GM12873 (cell line): ENCODE results near the gene TGM1.

Experiments used
- TF ChIP-seq, protein P1 (sequence below): IDR thresholded peaks from 2 replicates; pipeline ENCODE4 v1.5.1; 2012; ENCODE audit warnings: low read depth, mild to moderate bottlenecking, moderate library complexity, low read length, control low read depth; ENCODE audit not compliant: insufficient read depth; ENCODE audit errors: missing control alignments

The TGM1 gene

GRCh38 chr14:24297190-24297964 is 34.4 kb upstream of the TGM1 start:
- TF ChIP-seq, protein P1, sequence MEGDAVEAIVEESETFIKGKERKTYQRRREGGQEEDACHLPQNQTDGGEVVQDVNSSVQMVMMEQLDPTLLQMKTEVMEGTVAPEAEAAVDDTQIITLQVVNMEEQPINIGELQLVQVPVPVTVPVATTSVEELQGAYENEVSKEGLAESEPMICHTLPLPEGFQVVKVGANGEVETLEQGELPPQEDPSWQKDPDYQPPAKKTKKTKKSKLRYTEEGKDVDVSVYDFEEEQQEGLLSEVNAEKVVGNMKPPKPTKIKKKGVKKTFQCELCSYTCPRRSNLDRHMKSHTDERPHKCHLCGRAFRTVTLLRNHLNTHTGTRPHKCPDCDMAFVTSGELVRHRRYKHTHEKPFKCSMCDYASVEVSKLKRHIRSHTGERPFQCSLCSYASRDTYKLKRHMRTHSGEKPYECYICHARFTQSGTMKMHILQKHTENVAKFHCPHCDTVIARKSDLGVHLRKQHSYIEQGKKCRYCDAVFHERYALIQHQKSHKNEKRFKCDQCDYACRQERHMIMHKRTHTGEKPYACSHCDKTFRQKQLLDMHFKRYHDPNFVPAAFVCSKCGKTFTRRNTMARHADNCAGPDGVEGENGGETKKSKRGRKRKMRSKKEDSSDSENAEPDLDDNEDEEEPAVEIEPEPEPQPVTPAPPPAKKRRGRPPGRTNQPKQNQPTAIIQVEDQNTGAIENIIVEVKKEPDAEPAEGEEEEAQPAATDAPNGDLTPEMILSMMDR: peak; percentile 36

DNA sequence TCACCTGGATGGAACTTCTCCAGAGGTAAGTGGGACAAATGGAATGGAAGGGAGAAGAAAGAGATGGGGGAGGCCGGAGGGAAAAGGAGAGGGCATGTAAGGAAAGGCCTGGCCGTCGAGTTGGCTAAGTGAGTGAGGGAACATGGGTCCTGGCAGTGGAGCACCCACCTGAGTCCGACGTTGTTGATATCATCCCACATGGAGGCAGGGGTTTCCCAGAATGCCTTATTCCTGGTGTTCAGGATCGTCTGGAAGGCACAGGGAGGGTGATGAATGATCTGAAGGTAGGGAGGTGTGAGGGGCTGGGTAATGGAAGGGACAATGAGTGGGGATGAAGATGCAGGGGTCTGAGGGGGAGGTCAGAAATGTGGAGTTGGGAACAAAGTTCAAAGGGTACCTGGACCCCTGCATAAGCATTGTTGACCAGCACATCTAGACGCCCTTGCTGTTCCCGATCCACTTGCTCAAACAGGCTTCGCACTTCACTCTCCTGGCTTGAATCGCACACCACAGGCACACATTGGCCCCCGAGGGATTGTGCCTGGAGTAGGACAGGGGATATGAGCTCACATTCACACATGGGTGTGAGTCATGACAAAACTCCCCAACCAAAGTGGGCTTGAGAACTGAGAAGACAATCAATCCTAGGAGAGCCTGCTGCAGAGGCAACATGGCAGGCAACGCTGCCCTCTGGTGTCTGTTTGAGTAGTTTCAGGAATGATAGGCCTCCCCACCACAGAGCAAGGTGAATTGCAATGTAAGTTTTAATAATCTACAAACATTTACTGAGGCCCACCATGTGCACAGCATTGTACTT is 33.6 kb upstream of the TGM1 start:
- TF ChIP-seq, protein P1: peak; percentile 85

- TF ChIP-seq, protein P1: no peak
Measured at GRCh38 chr14:24293525-24293924, 30.5 kb upstream of the TGM1 start.

GRCh38 chr14:24292118-24292807 is 29.3 kb upstream of the TGM1 start:
- TF ChIP-seq, protein P1: no peak

DNA sequence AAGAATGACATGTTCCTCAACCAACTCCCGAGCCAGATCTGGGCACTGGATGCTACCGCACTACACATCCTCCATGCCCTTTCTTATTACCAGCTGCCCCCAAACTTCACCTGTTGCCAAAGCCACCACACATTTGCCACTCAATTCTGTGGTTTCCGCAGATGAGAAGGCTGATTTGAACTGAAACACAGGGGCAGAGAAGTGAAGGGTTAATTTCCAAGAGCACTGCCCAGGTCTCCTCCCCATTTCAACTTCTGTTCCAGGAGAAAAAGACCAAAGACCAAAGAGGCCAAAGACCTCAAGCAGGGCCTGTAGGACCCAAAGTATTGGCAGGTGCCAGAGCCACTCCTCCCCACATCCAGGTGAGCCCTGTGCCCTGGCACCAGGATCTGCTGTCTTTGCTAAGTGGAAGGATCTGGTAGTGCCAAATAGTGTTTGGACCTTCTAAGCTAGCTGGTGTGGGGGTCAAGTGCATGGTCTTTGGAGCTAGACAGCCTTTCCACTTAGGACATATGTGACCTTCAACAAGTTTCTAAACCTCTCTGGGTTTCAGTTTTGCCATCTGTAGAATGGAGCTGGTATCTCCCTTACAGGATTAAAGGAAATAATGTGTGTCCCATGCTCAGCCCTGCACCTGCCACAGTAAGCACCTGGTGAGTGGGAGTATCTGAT is 28.6 kb upstream of the TGM1 start:
- TF ChIP-seq, protein P1: no peak

DNA sequence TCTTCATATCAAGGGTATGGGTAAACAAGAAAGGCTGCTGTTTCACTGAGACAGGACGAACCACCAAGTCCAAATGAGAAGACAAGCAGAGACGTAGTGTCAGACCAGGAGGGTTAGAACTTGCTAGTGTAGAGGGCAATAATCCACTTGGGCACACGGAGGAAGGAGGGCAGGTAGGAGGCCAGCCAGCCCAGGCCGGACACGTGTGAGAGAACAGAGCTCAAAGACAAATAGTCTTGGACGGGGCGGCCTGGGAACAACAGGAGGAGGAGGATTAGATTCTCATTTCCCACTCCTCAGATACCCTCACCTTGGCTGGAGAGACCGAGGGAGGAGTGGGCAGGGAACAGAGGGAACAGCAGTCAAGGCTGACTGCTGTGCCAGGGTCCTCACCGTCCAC is 27.8 kb upstream of the TGM1 start:
- TF ChIP-seq, protein P1: no peak
